HG02798 (cell line): Measurements from ENCODE around the gene NDUFS2.
"Not testable (repeated sequence)": the region's sequence is repeated elsewhere in the genome, so short reads cannot be mapped to it uniquely, and the experiment has no call there.

Experiments
- ATAC-seq: cut with Tn5 transposase; IDR thresholded peaks from one replicate; pipeline ENCODE4 v1.9.1; 2021; ENCODE audit warnings: mild to moderate bottlenecking; ENCODE audit not compliant: unreplicated experiment, poor library complexity

Gene NDUFS2

GRCh38 chr1:161216945-161217712 lies 15.0 kb downstream of the NDUFS2 start:
- peak; percentile 80 for ATAC-seq

- no peak for ATAC-seq
These were observed 15.7 kb downstream of the NDUFS2 start for GRCh38 chr1:161217831-161218230.

DNA sequence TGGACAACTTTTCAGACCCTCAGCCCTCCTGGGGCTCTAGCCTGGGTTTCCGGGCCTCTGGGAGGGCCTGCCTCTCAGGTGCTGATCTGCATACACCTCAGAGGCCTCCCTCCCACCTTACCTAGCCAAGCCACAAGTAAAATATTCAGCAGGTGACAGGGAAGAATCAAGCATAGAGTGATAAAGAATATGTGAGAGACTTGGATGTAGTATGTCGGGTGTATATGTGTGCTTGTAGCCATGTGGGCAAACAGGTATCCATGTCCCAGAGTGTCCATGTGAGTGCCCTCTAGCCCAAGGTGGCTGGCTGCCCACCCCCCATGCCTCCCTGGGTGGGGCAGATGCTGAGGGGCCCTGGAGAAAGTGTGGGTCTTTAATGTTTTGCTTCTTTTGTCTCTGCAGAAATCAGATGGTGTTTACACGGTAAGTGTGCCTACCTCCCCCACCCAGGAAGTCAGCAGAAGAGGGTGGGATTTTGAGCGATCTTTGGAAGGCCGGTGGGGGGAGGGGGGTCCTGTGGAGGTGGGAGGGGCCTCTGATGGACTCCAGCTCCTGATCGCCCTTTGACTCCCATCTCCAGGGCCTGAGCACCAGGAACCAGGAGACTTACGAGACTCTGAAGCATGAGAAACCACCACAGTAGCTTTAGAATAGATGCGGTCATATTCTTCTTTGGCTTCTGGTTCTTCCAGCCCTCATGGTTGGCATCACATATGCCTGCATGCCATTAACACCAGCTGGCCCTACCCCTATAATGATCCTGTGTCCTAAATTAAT lies 16.3 kb downstream of the NDUFS2 start:
- no peak for ATAC-seq

- ATAC-seq: no peak
These were observed 17.1 kb downstream of the NDUFS2 start for GRCh38 chr1:161219078-161219892.

DNA sequence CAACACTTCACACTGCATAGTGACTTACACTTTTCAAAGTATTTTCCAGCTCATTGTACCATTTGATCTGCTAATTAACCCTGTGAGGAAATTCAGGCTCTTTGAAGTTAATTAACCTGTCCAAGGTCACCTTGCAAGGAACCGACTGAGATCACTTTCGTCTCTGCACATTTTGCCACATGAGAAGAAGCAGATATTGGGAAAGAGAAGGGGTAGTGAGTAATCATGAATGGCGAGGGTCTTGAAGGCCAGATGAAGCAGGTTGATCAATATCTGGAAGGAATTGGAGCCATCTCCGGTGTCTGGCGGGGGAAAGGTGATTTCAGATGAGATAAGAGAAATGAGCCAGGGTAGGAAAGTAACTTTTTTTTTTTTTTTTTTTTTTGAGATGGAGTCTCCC lies 17.8 kb downstream of the NDUFS2 start:
- ATAC-seq: no peak

DNA sequence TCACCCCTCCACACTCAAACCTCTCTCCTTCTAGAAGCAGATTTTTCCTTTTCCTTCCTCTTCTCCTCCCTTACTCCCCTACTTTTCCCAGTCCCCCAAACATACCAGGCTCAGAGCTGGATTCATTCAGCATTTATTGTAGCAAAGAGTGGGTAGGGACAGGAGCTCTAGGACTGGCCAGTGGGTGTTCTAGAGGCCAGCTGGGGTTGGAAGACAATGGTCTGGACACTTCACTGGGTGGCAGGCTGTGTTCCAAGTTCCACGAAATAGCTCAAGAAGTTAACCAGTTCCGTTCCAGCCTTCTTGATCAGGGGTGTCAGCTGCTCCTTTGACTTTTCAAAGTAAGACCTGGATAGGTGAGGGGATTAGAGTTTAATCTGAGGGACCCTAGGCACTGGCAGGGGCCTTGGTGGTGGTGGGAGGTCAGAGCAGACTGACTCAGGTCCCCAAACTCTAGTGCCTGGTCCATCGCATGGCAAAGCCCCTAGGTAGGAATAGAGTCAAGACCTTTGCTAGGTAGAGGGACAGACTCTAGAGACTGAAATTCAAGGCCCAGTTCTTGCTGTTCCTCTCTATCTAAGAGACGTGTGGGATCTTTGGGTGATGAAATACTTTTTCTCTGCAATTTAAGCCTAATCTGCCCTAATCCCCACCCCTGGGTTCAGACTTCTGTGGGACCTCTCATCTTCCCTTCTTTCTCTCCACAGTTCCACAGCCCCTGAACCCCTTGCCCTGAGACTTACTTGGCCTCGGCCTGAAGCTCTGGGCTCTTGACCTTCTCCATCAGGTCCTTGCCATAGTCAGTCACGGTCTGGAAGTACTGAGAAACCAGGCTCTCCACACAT lies 20.2 kb downstream of the NDUFS2 start:
- no peak for ATAC-seq

DNA sequence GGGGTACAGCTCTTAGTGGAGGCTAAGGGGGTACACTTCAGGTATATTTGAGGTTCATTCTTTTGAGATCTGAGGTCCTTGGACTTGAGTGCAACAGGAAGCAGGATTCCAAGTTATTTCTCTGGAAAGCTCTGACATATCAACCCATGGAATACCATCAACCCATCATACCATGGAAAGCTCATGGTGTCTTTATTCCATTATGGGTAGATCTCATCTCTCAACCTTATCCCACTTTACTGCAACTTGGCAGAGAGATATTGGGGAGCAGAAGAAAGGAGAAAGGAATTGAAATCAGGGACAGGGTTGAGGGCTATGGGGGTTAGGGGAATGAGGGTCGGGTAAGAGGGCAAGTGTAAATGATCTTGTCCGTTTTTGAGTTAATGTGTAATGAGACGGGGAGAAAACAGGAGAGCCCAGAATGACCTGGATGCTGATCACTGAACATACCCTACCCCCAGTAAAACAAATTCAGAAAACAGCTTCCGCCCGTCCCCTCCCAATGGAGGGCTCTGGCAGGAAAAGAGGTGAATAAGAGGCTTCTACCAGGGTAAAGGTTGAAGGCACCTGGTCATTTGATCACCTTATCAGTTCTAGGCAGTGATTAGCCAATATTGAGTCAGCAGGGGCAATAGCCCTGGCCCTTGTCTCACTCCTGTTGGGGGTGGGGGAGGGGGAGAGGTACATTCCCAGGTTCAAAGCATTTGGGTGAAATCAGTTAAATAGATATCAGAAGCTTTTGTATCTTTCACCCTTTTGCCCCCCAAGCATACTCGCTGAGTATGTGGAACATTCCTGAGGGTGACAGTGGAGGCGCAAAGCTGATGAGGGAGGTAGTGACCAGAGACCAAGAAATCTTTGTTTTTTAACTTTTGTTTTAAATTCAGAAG lies 21.9 kb downstream of the NDUFS2 start:
- no peak for ATAC-seq

GRCh38 chr1:161224695-161225087 lies 22.5 kb downstream of the NDUFS2 start:
- not testable (repeated sequence) for ATAC-seq

DNA sequence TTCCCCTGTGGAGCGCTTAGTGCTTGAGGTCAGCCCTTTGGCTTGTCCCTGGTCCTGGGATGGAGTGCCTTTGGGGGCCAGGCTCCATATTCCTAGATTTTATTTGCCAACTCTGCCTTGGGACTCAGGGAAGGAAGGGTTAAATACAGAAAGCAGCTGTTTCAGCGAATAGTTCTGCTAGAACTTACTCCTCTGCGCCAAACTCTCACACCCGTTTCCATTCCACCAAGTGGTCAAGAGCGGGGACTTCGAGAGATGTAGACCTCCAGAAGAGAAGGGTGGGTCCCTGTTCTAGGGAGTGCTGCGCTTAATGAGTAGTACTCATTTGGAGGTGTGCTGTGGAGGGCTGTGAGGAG lies 23.0 kb downstream of the NDUFS2 start:
- no peak for ATAC-seq

- ATAC-seq: peak; percentile 98
These were observed 23.6 kb downstream of the NDUFS2 start, which contains the start of gene TOMM40L for GRCh38 chr1:161225534-161226319. Gene TOMM40L (plus strand): TSS chr1:161226060. CDS start chr1:161226490, 430 bp downstream.

DNA sequence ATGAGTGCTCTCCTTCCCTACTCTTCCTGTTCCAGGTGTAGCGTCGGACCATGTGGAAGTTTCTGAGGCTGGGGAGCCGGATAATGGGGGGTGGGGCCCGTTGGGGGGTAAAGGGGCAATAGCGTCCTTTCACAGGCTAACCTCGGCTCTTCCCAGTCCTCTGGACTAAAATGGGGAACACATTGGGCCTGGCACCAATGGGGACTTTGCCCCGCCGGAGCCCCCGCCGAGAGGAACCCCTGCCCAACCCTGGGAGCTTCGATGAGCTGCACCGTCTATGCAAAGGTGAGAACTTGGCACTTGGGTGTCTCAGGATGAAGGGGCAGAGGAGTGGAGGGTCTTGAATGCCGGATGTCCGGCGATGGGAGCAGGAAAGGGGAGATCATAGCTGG lies 24.1 kb downstream of the NDUFS2 start:
- ATAC-seq: no peak

GRCh38 chr1:161226759-161227158 lies 24.6 kb downstream of the NDUFS2 start:
- no peak for ATAC-seq

- ATAC-seq: peak; percentile 28
These were observed 25.2 kb downstream of the NDUFS2 start for GRCh38 chr1:161227196-161227871.

GRCh38 chr1:161228032-161228431 lies 25.9 kb downstream of the NDUFS2 start:
- ATAC-seq: no peak

DNA sequence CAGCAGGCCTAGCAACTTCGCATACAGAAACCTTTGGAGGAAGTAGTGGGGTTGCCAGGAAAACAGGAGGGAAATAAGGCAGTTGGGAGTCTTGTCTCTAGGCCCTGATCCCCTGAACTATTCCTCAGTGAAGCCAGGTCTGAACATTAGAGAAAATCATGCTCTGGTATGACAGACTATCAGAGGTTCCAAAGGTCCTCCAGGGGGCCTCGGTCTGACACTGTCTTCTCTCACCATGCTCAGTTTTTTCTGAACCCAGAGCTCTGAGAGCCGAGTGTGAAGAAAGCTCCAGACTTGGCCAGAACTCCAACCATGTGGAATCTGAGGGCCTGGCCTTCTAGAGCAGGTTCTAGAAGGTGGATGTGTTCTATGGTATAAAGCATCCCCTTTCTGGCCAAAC lies 27.7 kb downstream of the NDUFS2 start:
- no peak for ATAC-seq

GRCh38 chr1:161230762-161231161 lies 28.6 kb downstream of the NDUFS2 start:
- ATAC-seq: no peak

GRCh38 chr1:161233102-161233501 lies 30.9 kb downstream of the NDUFS2 start:
- no peak for ATAC-seq
